Activated CD4-positive, CD25-positive, alpha-beta regulatory T cell treated with anti-CD3 and anti-CD28 coated beads, Interleukin-2, amount 50 U/mL, for 72 hours (primary cell): ENCODE measurements around the gene OLIG2.

Experiments used
- DNase-seq: peaks from one replicate; pipeline ENCODE4 v3.0.0; 2021

OLIG2 gene

GRCh38 chr21:33033961-33034413 lies 8.3 kb downstream of the OLIG2 start:
- DNase-seq, result no peak

- DNase-seq, result no peak
Observed at GRCh38 chr21:33035147-33035546, 9.4 kb downstream of the OLIG2 start.

DNA sequence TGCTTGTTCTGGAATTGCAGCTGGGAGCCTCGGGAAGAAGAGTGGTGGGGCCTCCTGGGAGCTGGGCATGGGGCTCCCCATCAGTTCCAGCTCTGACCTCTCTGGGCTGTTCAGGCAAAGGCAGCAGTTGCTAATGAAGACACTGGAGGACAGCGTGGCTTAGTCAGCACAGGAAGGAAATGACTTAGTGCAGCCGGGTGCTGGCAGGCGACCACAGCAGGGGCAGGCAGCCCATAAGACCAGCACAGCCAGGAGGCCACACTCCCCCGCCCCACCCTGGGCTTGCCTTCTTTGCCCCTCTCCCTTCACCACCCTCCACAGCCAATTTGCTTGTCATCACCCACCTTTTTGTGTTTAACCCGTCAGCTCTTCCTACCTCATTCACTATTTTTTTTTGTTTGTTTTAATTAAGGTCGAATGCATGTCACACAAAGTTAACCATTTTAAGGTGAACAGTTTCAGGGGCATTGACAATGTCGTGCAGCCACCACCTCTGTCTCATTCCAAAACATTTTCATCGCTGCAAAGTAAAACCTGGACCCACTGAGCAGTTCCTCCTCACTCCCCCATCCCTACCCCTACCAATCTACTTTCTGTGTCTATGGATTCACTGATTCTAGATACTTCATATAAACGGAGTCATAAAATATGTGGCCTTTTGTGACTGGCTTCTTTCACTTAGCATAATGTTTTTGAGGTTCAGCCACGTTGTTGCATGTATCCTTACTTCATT lies 10.9 kb downstream of the OLIG2 start:
- DNase-seq, result no peak

DNA sequence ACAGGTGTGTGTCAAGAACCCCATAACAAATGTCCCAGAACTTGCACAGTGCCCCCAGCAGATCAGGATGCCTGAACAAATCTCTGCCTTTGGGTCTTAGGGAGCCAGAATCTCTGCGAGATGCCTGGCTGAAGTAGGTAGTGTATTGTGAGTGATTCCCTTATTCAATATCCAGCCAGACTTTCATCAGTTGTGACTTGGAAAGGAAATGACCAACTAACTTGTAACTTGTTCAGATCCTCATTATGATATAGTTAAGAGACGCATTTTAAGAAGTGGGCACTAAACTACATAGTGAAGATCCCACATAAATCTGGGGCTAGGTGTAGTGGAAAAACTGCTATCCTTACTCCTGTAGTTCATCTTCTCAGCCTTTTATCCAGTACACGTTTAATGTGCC lies 11.8 kb downstream of the OLIG2 start:
- DNase-seq, result no peak

DNA sequence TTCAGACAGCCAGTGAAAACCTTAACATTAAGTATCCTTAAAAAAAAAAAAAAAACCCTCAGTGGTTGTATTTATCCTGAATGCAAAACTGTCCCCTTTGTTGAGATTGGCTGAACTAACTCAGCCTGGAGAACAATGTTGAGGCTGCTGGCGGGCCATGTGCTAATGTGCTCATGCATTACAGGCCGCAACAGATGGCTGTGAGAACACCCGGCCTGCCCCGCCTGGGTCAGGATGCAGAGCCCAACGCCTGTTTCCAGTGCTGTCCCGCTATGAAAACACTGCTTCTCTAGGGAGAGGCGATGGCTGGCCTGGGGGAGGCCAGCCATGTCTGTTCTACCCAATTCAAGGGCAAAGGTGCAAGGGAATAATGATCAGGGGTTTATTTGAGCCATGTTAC lies 13.8 kb downstream of the OLIG2 start:
- no peak for DNase-seq

- DNase-seq, result no peak
Observed at GRCh38 chr21:33040215-33040614, 14.5 kb downstream of the OLIG2 start.

GRCh38 chr21:33041981-33042380 lies 16.2 kb downstream of the OLIG2 start:
- no peak for DNase-seq

GRCh38 chr21:33042812-33043211 lies 17.1 kb downstream of the OLIG2 start:
- DNase-seq, result no peak

DNA sequence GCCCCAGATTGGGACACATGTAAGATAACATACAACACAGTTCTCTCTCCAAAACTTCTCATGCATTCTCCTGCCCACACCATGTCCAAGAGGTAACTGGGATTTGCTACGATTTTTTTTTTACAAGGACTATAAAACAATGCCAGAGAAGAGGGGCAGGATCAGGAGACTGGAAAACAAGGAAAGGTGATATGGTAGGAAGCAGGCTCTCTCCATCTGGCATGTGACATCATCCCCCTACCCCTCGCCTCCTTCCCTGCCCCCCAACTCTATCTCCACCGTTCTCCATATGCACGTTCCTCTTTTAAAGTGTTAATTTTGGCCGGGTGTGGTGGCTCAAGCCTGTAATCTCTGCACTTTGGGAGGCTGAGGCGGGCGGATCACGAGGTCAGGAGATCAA lies 20.7 kb downstream of the OLIG2 start:
- DNase-seq, result no peak

- DNase-seq, result no peak
Observed at GRCh38 chr21:33047231-33047630, 21.5 kb downstream of the OLIG2 start.

GRCh38 chr21:33051925-33052324 lies 26.2 kb downstream of the OLIG2 start:
- no peak for DNase-seq

- DNase-seq, result no peak
Observed at GRCh38 chr21:33053951-33054350, 28.2 kb downstream of the OLIG2 start.

GRCh38 chr21:33055991-33056390 lies 30.3 kb downstream of the OLIG2 start:
- DNase-seq, result no peak

DNA sequence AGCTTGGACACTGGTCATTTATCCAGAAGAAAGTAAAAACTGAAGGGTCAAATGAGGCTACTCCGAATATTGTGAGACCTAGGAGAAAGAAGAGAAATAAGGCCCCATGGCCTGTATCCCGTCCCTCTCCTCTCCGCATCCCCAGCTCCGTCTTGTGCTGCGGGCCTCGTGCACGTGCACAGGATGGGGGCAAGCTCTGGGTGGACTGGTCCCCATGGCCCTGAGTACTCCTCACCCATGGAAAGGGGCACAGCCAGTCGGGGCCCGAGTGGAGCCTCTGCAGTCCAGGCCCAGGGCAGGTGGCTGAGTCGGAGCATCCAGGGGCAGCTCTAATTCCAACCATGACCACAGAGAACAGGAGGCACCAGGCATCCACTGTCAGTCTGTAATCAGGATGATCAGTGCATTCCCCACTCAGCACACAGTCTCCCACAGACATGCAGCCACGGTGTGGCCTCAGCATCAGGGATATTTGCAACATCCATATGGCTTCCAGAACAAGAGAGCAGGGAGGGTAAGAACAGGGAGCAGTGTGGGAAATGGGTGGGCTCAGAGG lies 31.7 kb downstream of the OLIG2 start:
- no peak for DNase-seq

DNA sequence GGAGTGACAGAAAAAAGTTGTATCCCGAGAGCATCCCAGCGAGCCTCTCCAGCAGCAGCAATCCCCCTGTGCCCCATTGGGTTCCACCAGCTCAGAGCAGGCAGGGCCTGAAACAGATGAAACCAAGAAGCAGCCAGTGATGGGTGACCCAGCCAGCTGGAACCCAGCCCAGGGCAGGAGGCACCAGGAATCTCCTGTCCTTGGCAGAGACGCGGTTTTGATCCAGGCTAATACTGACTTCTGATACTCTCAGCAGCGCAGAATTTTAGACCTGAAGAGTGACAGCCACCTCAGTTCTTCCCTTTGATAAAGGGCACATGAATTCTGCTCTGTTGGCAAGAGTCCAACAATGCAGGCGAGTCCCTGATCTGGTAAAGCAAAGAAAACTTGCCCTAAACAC lies 32.8 kb downstream of the OLIG2 start:
- DNase-seq, result no peak

- DNase-seq, result no peak
Observed at GRCh38 chr21:33058957-33059356, 33.2 kb downstream of the OLIG2 start.

- DNase-seq, result no peak
Observed at GRCh38 chr21:33059380-33059841, 33.7 kb downstream of the OLIG2 start.

DNA sequence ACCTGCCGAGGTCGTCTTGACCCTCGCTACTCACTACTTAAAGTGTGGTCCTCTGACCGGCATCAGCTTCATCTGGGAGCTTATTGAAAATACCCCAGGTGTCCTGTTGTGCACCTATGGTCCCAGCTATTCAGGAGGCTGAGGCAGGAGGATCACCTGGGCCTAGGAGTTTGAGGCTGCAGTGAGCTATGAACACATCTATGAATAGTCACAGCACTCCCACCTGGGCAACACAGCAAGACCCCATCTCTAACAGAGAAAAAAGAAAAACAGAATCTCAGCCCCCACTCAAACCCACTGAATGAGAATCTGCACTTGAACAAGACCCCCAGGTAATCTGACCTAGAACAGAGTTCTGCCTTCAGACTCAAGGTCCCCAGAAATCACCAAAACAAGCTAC lies 35.5 kb downstream of the OLIG2 start:
- DNase-seq, result no peak

GRCh38 chr21:33063375-33063883 lies 37.7 kb downstream of the OLIG2 start:
- no peak for DNase-seq

DNA sequence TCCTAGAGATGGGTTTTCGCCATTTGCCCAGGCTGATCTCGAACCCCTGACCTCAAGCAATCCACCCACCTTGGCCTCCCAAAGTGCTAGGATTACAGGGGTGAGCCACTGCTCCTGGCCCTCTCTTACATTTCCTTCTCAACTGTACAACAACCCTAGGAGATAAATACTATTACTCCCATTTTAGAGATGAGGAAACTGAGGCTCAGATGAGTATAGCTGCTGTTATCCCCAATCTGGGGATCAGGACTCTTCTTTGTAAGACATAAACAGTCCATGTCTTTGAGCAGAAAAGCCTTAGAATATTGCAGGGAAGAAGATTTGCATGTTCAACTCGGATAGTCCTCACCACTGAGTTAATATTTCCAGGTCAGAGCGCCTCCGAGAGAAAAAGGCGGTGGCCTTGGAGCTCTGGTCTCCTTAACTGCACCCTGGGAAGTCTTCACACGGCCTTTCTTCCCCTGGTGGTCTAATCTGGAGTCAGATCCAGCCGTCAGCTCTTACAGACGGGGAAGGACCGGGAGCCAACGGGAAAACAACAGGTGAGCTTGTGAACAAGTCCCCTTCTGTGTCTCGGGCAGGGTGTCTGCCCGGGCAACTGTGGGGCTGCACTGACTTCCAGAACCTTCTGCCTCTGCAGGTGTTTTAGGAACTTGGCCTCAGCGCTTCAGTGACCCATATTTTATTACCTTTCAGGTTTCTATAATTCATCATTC lies 38.3 kb downstream of the OLIG2 start:
- DNase-seq, result no peak

GRCh38 chr21:33064623-33065390 lies 39.1 kb downstream of the OLIG2 start:
- no peak for DNase-seq

DNA sequence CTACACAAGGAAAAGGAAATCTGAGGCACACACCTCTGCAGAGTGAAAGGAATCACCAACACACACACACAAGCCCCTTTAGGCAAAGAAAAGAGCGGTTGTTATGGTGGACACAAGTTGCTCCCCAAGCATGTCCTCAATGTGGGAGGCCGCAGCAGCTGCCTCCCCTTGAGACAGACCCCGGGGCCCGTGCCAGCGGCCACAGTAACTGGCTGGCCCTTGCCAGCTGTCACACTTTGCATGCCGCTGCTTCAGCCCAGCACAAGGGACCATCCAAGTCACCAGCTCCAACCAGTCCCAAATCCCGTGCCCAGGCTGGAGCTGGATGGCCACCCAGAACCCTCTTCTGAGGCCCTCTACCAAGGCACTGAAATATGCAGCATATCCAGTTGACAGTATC lies 41.3 kb downstream of the OLIG2 start:
- DNase-seq, result no peak

DNA sequence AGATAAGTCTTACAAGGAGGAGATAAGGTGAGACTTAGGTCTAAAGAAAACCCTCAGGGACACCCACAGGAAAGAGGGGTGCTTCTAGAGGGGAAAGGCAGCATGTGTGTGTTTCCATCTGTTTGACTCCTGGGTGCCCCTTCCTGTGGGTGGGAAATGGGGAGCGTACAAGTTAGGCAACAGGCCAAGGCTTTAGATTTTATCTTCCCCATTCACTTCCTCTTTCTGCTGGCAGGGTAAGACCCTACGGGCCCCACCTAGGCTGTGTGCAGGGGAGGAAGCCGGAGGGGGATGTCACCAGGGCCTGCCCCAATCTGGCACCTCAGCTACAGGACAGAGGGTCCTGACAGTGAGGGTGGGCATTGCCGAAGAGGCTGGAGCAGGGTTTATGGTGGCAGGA lies 41.7 kb downstream of the OLIG2 start:
- DNase-seq, result no peak
